HepG2 (cell line): ENCODE data around the gene MGAT5. TPM values are rescaled to one million over a fixed set of nuclear protein-coding genes. Genes with fewer than 3 reads are reported as not detected.

ENCODE experiments used
- ATAC-seq: fragments of 200-7000 bp; cut with Tn5 transposase; 3 replicates; pipeline ENCODE4 v1.9.1; 2020; ENCODE audit warnings: mild to moderate bottlenecking, moderate library complexity
- BruUV-seq: library from RNA; stranded (reverse); fragments of 400-500 nt; replicated peaks from 2 replicates; lab custom pipeline; 2021; lab: Mats Ljungman, UMichigan
- CTCF ChIA-PET: fragments of 300-600 bp; formaldehyde crosslinking; extraction: SDS; loops from one replicate; lab custom pipeline; 2021; ENCODE audit warnings: low total read pairs, inconsistent platforms, low intra/inter-chr PET ratio; lab: Yijun Ruan, JAX
- POLR2A ChIA-PET: fragments of 350-600 bp; sonication (Branson Sonifier 250); formaldehyde crosslinking; loops from one replicate; lab custom pipeline; 2020; ENCODE audit warnings: antibody characterized with exemption, inconsistent platforms; lab: Yijun Ruan, JAX
- DNase-seq: peaks from one replicate; pipeline ENCODE4 v3.0.0-alpha.2; 2015; ENCODE audit warnings: low spot score
- FAIRE-seq: peaks from 3 replicates; lab custom pipeline; 2011; peaks lifted over from hg19 to GRCh38; lab: Jason Lieb, UNC
- H2AFZ ChIP-seq: one replicate; pipeline ENCODE4 v1.6.1; 2011; ENCODE audit warnings: low read length, inconsistent platforms
- H3K27ac ChIP-seq: fragments of 300-600 bp; 3 replicates; pipeline ENCODE4 v1.8.0; 2011; ENCODE audit warnings: mixed run types, mild to moderate bottlenecking, mixed read lengths, low read length, inconsistent platforms; ENCODE audit not compliant: insufficient read depth; ENCODE audit errors: extremely low read length
- H3K27me3 ChIP-seq, 2 experiments: fragments of 200-600 bp in 1 of 2; 2 replicates in 1 of 2; 3 replicates in 1 of 2; pipeline versions ENCODE4 v1.6.0 to v1.8.0; 2011; ENCODE audit warnings: low read length in 2 of 2, mild to moderate bottlenecking in 2 of 2, moderate library complexity in 2 of 2, inconsistent platforms in 1 of 2; ENCODE audit not compliant: insufficient read depth in 2 of 2, control insufficient read depth in 1 of 2
- H3K36me3 ChIP-seq, 2 experiments: fragments of 200-600 bp in 1 of 2; replicated peaks in 1 of 2; 2 replicates in 1 of 2; 3 replicates in 1 of 2; pipeline versions ENCODE4 v1.5.1 to v1.8.0; 2011; ENCODE audit warnings: low read length in 2 of 2, inconsistent platforms in 1 of 2; ENCODE audit not compliant: insufficient read depth in 2 of 2, control insufficient read depth in 1 of 2
- H3K4me1 ChIP-seq: 2 replicates; pipeline ENCODE4 v1.5.1; 2012; ENCODE audit warnings: low read length, inconsistent platforms; ENCODE audit not compliant: insufficient read depth
- H3K4me2 ChIP-seq: 2 replicates; pipeline ENCODE4 v1.6.0; 2011; ENCODE audit warnings: low read depth, low read length, inconsistent platforms
- H3K4me3 ChIP-seq, 3 experiments: fragments of 200-600 bp in 1 of 3; sonication (generic), shearing (Covaris generic) in 1 of 3; replicated peaks in 1 of 3; 2 replicates each; pipeline ENCODE4 v1.5.1; 2011 to 2016; ENCODE audit warnings: low read length in 3 of 3, inconsistent platforms in 2 of 3, low read depth in 2 of 3, mild to moderate bottlenecking in 2 of 3, control low read depth in 1 of 3, mixed read lengths in 1 of 3; ENCODE audit not compliant: insufficient read depth in 1 of 3
- H3K79me2 ChIP-seq: one replicate; pipeline ENCODE4 v1.6.1; 2011; ENCODE audit warnings: low read length, inconsistent platforms; ENCODE audit not compliant: insufficient read depth
- H3K9ac ChIP-seq: 2 replicates; pipeline ENCODE4 v1.6.0; 2011; ENCODE audit warnings: mild to moderate bottlenecking, low read depth, low read length, inconsistent platforms; ENCODE audit not compliant: insufficient read depth
- H3K9me3 ChIP-seq: 2 replicates; pipeline ENCODE4 v1.5.1; 2012; ENCODE audit warnings: mild to moderate bottlenecking, low read length
- H4K20me1 ChIP-seq: 2 replicates; pipeline ENCODE4 v1.6.0; 2011; ENCODE audit warnings: inconsistent platforms, mild to moderate bottlenecking, low read length, moderate library complexity; ENCODE audit not compliant: insufficient read depth
- AGO2 ChIP-seq: fragments of 200-400 bp; formaldehyde crosslinking; optimal IDR thresholded peaks from 2 replicates; pipeline ENCODE3; 2017; ENCODE audit warnings: mild to moderate bottlenecking, low read depth, low read length, moderate library complexity
- ARID2 ChIP-seq: sonication (generic); formaldehyde crosslinking; IDR thresholded peaks from 2 replicates; pipeline ENCODE4 v1.8.1; 2022; ENCODE audit warnings: mild to moderate bottlenecking, missing genetic modification reagents, borderline replicate concordance
- BCL6 ChIP-seq: IDR thresholded peaks from 2 replicates; pipeline ENCODE4 v1.6.1; 2016; ENCODE audit warnings: missing genetic modification reagents, missing compliant biosample characterization
- KLF12 ChIP-seq: sonication (generic); formaldehyde crosslinking; IDR thresholded peaks from 2 replicates; pipeline ENCODE4 v1.4.0; 2020; ENCODE audit warnings: missing genetic modification reagents, borderline replicate concordance
- NFE2L1 ChIP-seq: sonication (generic); formaldehyde crosslinking; IDR thresholded peaks from 2 replicates; pipeline ENCODE4 v1.4.0; 2020; ENCODE audit warnings: missing genetic modification reagents, mild to moderate bottlenecking, borderline replicate concordance
- PLSCR1 ChIP-seq: sonication (generic); formaldehyde crosslinking; IDR thresholded peaks from 2 replicates; pipeline ENCODE4 v1.5.0; 2020; ENCODE audit warnings: missing genetic modification reagents, mild to moderate bottlenecking, borderline replicate concordance
- THAP11 ChIP-seq: IDR thresholded peaks from 2 replicates; pipeline ENCODE4 v1.6.1; 2016; ENCODE audit warnings: missing biosample characterization, missing genetic modification reagents
- ZNF460 ChIP-seq: sonication (generic); formaldehyde crosslinking; IDR thresholded peaks from 2 replicates; pipeline ENCODE4 v1.5.1; 2020; ENCODE audit warnings: missing genetic modification reagents, mild to moderate bottlenecking, borderline replicate concordance
- ZNF629 ChIP-seq: sonication (generic); formaldehyde crosslinking; conservative IDR thresholded peaks from 2 replicates; pipeline ENCODE4 v1.5.0; 2020; ENCODE audit warnings: missing genetic modification reagents
- ZNF709 ChIP-seq: sonication (generic); formaldehyde crosslinking; IDR thresholded peaks from 2 replicates; pipeline ENCODE4 v1.5.0; 2020; ENCODE audit warnings: mild to moderate bottlenecking, missing genetic modification reagents
- WGBS: methylation state at CpG from one replicate; pipeline ENCODE4 v1.1.6; 2017; ENCODE audit warnings: low lambda C conversion rate; 5-methylcytosine and 5-hydroxymethylcytosine counted together
- in situ Hi-C: cut with HindIII; loops from 2 replicates; pipeline ENCODE4 v1.10.0; 2017; ENCODE audit warnings: low pct_unique_long_range_greater_than_20kb; ENCODE audit not compliant: extremely low pct_ligation_motif_present
- intact Hi-C: fragments of 100-400 bp; cut with micrococcal nuclease; formaldehyde crosslinking; loops from one replicate; pipeline ENCODE4 v1.10.0; 2022; ENCODE audit not compliant: unreplicated experiment
- polyA plus RNA-seq, 8 experiments: library from polyadenylated mRNA; depleted of rRNA in 3 of 8; stranded (reverse) in 7 of 8; unstranded in 1 of 8; fragments of >200 nt; fragmentation: Illumina TruSeq in 4 of 8; extraction: Trizol in 4 of 8; gene quantifications; 2 replicates each; pipeline versions ENCODE4 v1.2.1 to v1.2.3, GENCODE V29; 2011 to 2016; ENCODE audit warnings: low read depth in 4 of 8, missing spikeins in 1 of 8, mixed read lengths in 1 of 8; ENCODE audit not compliant: insufficient read depth in 1 of 8
- total RNA-seq, 5 experiments: library from RNA; depleted of rRNA; stranded (reverse); fragments of >200 nt; fragmentation: Illumina TruSeq; extraction: Trizol; gene quantifications; 2 replicates each; pipeline ENCODE4 v1.2.3, GENCODE V29; 2016; ENCODE audit warnings: low read depth in 1 of 5
- TF ChIP-seq, protein P1 (sequence below): sonication (generic); formaldehyde crosslinking; IDR thresholded peaks from 2 replicates; pipeline ENCODE4 v1.5.1; 2020; ENCODE audit warnings: mild to moderate bottlenecking, missing genetic modification reagents, moderate library complexity

Gene MGAT5
- total and polyA plus RNA-seq, 2 of the 13 experiments (the other 11 are each of a cell fraction or from before 2014, with no cell fraction given) = 33.1 to 60.2 TPM

GRCh38 chr2:134441153-134441863 lies 187.4 kb downstream of the MGAT5 start:
- H3K9ac ChIP-seq = no peak overlapping the region
- no peak overlapping the region for H3K27ac ChIP-seq
- H3K4me2 ChIP-seq = no peak overlapping the region
- peaks cover 35% of the 10 kb centered on the region for H3K79me2 ChIP-seq
- no peak overlapping the region for H3K4me3 ChIP-seq
- FAIRE-seq (no peak), DNase-seq (no peak)
- WGBS = 97% methylated on average over 9 of the region's 11 CpGs
- H3K27me3 ChIP-seq = no peaks in the 10 kb centered on the region
- peaks cover 69 to 92% of the 10 kb centered on the region in 2 experiments for H3K36me3 ChIP-seq
- POLR2A ChIA-PET = interaction anchor here (2.1 kb wide), 1 partner anchor 29 kb away, joined by 4 read pairs; no protein-coding TSS in a partner anchor
- H4K20me1 ChIP-seq = peaks cover 9% of the 10 kb centered on the region; the same call in 1 of the 2 replicates
- H2AFZ ChIP-seq = no peak overlapping the region
- no TSS peak for BruUV-seq
- intact Hi-C loops = no loop called here
- no peaks in the 10 kb centered on the region for H3K9me3 ChIP-seq
- TF ChIP-seq PLSCR1 (no peak), ZNF709 (CRISPR knock-in tag) (no peak), AGO2 (peak; percentile 45), ZNF460 (no peak)
- TF ChIP-seq, all 625 proteins: peak for 1
- ATAC-seq = no peak
- H3K4me1 ChIP-seq = peaks cover 26% of the 10 kb centered on the region
- CTCF ChIA-PET = no interaction called here
- in situ Hi-C loops = no loop called here

- H3K9me3 ChIP-seq = no peaks in the 10 kb centered on the region
- peaks cover 6% of the 10 kb centered on the region; the same call in 1 of the 2 replicates for H4K20me1 ChIP-seq
- TF ChIP-seq NFE2L1 (CRISPR knock-in tag) (no peak), BCL6 (CRISPR knock-in tag) (no peak), ZNF629 (peak; percentile 67), KLF12 (no peak), ARID2 (CRISPR knock-in tag) (no peak), THAP11 (CRISPR knock-in tag) (no peak)
- TF ChIP-seq, protein P1, sequence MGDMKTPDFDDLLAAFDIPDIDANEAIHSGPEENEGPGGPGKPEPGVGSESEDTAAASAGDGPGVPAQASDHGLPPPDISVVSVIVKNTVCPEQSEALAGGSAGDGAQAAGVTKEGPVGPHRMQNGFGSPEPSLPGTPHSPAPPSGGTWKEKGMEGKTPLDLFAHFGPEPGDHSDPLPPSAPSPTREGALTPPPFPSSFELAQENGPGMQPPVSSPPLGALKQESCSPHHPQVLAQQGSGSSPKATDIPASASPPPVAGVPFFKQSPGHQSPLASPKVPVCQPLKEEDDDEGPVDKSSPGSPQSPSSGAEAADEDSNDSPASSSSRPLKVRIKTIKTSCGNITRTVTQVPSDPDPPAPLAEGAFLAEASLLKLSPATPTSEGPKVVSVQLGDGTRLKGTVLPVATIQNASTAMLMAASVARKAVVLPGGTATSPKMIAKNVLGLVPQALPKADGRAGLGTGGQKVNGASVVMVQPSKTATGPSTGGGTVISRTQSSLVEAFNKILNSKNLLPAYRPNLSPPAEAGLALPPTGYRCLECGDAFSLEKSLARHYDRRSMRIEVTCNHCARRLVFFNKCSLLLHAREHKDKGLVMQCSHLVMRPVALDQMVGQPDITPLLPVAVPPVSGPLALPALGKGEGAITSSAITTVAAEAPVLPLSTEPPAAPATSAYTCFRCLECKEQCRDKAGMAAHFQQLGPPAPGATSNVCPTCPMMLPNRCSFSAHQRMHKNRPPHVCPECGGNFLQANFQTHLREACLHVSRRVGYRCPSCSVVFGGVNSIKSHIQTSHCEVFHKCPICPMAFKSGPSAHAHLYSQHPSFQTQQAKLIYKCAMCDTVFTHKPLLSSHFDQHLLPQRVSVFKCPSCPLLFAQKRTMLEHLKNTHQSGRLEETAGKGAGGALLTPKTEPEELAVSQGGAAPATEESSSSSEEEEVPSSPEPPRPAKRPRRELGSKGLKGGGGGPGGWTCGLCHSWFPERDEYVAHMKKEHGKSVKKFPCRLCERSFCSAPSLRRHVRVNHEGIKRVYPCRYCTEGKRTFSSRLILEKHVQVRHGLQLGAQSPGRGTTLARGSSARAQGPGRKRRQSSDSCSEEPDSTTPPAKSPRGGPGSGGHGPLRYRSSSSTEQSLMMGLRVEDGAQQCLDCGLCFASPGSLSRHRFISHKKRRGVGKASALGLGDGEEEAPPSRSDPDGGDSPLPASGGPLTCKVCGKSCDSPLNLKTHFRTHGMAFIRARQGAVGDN (CRISPR knock-in tag) = peak; percentile 24; the same call in 1 of the 2 replicates
- intact Hi-C loops (no loop called here), in situ Hi-C loops (no loop called here)
- WGBS = 97% methylated on average over 11 of the region's 11 CpGs
- CTCF ChIA-PET = no interaction called here
- no TSS peak for BruUV-seq
- ATAC-seq = no peak
- H3K36me3 ChIP-seq = peaks cover 71 to 95% of the 10 kb centered on the region in 2 experiments
- no peak overlapping the region for H2AFZ ChIP-seq
- H3K27me3 ChIP-seq = no peaks in the 10 kb centered on the region
- no peak overlapping the region for H3K4me2 ChIP-seq
- no peak for DNase-seq
- no peak for FAIRE-seq
- H3K4me3 ChIP-seq = no peak overlapping the region
- POLR2A ChIA-PET = no interaction called here
- no peak overlapping the region for H3K9ac ChIP-seq
- peaks cover 21% of the 10 kb centered on the region for H3K79me2 ChIP-seq
- no peak overlapping the region for H3K27ac ChIP-seq
- peaks cover 26% of the 10 kb centered on the region for H3K4me1 ChIP-seq
Observed at GRCh38 chr2:134443814-134444480, 190.1 kb downstream of the MGAT5 start.
